Osteocyte (in vitro differentiated cells): ENCODE results near the gene UGT1A1. TPM values are rescaled to one million over a fixed set of nuclear protein-coding genes. Genes with fewer than 3 reads are reported as not detected.

ENCODE experiments used
- DNase-seq: peaks from one replicate; pipeline ENCODE4 v3.0.0; 2021; ENCODE audit warnings: mixed read lengths; ENCODE audit not compliant: unreplicated experiment; ENCODE audit errors: extremely low spot score
- H3K27ac Mint-ChIP-seq: one replicate; pipeline ENCODE4 v1.8.0; 2021; ENCODE audit warnings: mild to moderate bottlenecking, mixed read lengths; ENCODE audit not compliant: unreplicated experiment
- H3K27me3 Mint-ChIP-seq: one replicate; pipeline ENCODE4 v1.8.0; 2021; ENCODE audit warnings: mixed read lengths; ENCODE audit not compliant: unreplicated experiment
- H3K36me3 Mint-ChIP-seq: one replicate; pipeline ENCODE4 v1.8.0; 2021; ENCODE audit warnings: mixed read lengths; ENCODE audit not compliant: unreplicated experiment
- H3K4me1 Mint-ChIP-seq: one replicate; pipeline ENCODE4 v1.8.0; 2021; ENCODE audit warnings: mixed read lengths; ENCODE audit not compliant: unreplicated experiment
- H3K4me3 Mint-ChIP-seq: one replicate; pipeline ENCODE4 v1.8.0; 2021; ENCODE audit warnings: mild to moderate bottlenecking, moderate library complexity, mixed read lengths; ENCODE audit not compliant: unreplicated experiment
- H3K9me3 Mint-ChIP-seq: one replicate; pipeline ENCODE4 v1.8.0; 2021; ENCODE audit warnings: mixed read lengths; ENCODE audit not compliant: unreplicated experiment
- CTCF ChIP-seq: fragments of 200-600 bp; sonication (generic); IDR thresholded peaks from 2 replicates; pipeline ENCODE4 v1.5.0; 2021; ENCODE audit warnings: antibody characterized with exemption, mild to moderate bottlenecking, moderate library complexity
- total RNA-seq: library from RNA; stranded (reverse); gene quantifications from 2 replicates; pipeline ENCODE4 v1.2.1, GENCODE V29; 2021

UGT1A1 gene
- total RNA-seq, 1 donor from 2014 or later, result not detected

DNA sequence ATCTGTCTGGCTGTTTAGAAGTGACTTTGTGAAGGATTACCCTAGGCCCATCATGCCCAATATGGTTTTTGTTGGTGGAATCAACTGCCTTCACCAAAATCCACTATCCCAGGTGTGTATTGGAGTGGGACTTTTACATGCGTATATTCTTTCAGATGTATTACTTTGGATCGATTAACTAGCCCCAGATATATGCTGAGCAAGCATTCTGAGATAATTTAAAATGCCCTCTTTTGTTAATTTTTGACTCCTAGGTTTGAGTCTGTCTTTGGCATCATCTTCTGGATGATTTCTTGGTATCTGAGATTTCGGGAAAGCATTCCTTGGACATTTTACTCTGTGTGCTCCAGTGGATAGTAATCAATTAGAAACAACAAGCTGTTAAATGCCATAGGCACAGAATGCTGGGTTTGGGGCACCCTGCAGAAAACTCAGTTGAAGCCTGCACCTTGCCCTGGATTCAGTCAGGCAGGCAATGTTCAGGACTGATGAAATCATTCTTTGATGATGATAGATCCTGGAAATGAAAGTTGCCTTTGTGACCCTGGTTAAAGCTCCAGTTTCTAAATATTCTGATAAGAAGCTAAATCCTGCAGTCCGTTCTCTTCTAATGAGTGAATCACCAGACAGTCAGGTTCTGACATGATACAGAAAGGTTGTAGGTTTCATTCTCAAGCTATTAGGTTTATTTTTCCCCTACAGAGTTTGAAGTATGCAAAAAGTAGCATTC is 1.1 kb downstream of the UGT1A1 start:
- TF ChIP-seq CTCF, result no peak
- no peak for DNase-seq

DNA sequence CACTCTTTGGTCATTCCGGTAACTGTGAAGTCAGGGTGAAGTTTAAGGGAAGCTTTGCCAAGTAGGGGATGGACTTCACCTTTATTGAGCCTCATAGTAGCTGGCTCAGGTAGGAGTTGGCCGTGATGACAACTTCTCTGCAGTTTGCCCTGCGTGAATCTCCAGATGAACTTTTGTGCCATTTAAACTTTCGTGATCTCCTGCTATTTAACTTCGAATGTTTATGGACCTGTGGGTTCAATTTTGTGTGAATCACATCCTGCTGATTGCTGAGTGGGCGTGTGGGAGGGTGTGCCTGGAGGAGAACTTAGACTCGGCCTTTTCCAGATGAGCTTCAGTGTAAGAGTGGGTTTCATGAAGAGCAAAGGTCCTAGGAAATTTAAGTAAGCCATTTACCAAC is 4.2 kb downstream of the UGT1A1 start:
- H3K4me1 Mint-ChIP-seq, result peaks cover 5% of the 10 kb centered on the region
- TF ChIP-seq CTCF, result no peak
- no peak for DNase-seq
- no peak overlapping the region for H3K27ac Mint-ChIP-seq
- H3K9me3 Mint-ChIP-seq, result no peaks in the 10 kb centered on the region
- H3K27me3 Mint-ChIP-seq, result peaks cover 32% of the 10 kb centered on the region
- no peaks in the 10 kb centered on the region for H3K36me3 Mint-ChIP-seq
- H3K4me3 Mint-ChIP-seq, result no peak overlapping the region

More for the DNA sequence above, 1.1 kb downstream of the UGT1A1 start:
- Mint-ChIP-seq H3K27ac (no peak overlapping the region), H3K9me3 (no peaks in the 10 kb centered on the region), H3K36me3 (no peaks in the 10 kb centered on the region), H3K4me1 (peaks cover 5% of the 10 kb centered on the region), H3K4me3 (no peak overlapping the region), H3K27me3 (peaks cover 17% of the 10 kb centered on the region)

- no peak for DNase-seq
- Mint-ChIP-seq H3K4me3 (no peak overlapping the region), H3K4me1 (peaks cover 5% of the 10 kb centered on the region), H3K9me3 (no peaks in the 10 kb centered on the region), H3K36me3 (no peaks in the 10 kb centered on the region), H3K27me3 (peaks cover 34% of the 10 kb centered on the region), H3K27ac (no peak overlapping the region)
- TF ChIP-seq CTCF, result no peak
Measured at GRCh38 chr2:233764761-233765160, 4.7 kb downstream of the UGT1A1 start.

GRCh38 chr2:233766416-233766815 is 6.3 kb downstream of the UGT1A1 start:
- Mint-ChIP-seq H3K27me3 (peaks cover 27% of the 10 kb centered on the region), H3K4me3 (no peak overlapping the region), H3K27ac (no peak overlapping the region), H3K9me3 (no peaks in the 10 kb centered on the region), H3K36me3 (no peaks in the 10 kb centered on the region), H3K4me1 (peaks cover 5% of the 10 kb centered on the region)
- no peak for DNase-seq
- no peak for TF ChIP-seq CTCF

GRCh38 chr2:233768076-233768475 is 8.0 kb downstream of the UGT1A1 start:
- TF ChIP-seq CTCF, result no peak
- no peaks in the 10 kb centered on the region for H3K36me3 Mint-ChIP-seq
- H3K4me1 Mint-ChIP-seq, result peaks cover 5% of the 10 kb centered on the region
- DNase-seq, result no peak
- peaks cover 25% of the 10 kb centered on the region for H3K27me3 Mint-ChIP-seq
- no peaks in the 10 kb centered on the region for H3K9me3 Mint-ChIP-seq
- H3K4me3 Mint-ChIP-seq, result no peak overlapping the region
- H3K27ac Mint-ChIP-seq, result no peak overlapping the region
